A549 treated with CORT108297 at 1 μM for 4 hours (cell line): ENCODE measurements around the gene HM13. TPM values are rescaled to one million over a fixed set of nuclear protein-coding genes. Genes with fewer than 3 reads are reported as not detected.

Source experiments
- total RNA-seq: library from RNA; stranded (reverse); fragments of 200-300 nt; extraction: Qiagen RNA extraction; gene quantifications from 5 replicates; pipeline ENCODE4 v1.2.3, GENCODE V29; 2022

The HM13 gene, protein sequence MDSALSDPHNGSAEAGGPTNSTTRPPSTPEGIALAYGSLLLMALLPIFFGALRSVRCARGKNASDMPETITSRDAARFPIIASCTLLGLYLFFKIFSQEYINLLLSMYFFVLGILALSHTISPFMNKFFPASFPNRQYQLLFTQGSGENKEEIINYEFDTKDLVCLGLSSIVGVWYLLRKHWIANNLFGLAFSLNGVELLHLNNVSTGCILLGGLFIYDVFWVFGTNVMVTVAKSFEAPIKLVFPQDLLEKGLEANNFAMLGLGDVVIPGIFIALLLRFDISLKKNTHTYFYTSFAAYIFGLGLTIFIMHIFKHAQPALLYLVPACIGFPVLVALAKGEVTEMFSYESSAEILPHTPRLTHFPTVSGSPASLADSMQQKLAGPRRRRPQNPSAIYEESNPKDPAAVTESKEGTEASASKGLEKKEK
- 203 to 272 TPM (median 251 TPM) in 5 replicates for total RNA-seq

DNA sequence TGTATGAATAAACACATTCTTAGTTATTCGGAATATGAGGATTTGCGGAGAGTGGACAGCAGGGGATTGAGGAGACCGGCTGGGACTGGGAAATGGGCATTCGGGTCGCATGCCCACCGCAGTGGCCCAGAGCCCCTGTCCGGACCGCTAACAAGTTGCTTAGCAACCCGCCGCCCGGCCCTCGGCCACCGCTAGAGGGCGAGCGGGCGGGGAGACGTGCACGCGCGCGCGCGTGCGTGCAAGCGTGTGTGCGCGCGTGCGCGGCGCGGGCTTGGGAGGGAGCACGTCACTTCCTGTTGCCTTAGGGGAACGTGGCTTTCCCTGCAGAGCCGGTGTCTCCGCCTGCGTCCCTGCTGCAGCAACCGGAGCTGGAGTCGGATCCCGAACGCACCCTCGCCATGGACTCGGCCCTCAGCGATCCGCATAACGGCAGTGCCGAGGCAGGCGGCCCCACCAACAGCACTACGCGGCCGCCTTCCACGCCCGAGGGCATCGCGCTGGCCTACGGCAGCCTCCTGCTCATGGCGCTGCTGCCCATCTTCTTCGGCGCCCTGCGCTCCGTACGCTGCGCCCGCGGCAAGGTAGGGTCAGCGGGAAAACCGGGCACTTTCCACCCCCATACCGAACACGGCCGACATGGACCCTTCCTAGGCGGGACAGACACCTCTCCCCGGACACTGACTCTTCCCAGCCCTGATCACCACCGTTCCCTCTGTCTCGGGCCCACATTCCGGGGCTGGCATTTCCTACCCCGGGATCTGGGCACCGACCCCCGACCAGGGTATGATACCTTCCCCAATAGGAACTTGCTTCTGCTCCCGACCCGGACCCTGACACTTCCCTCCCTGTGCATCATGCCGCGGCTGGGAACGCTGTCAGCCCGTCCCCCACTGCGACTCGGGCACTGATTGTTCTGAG lies at the start of gene HM13:
HM13 (plus strand) TSS at position 289 of the 918 bp plus-strand sequence; CDS start at position 399, 110 bp downstream.

DNA sequence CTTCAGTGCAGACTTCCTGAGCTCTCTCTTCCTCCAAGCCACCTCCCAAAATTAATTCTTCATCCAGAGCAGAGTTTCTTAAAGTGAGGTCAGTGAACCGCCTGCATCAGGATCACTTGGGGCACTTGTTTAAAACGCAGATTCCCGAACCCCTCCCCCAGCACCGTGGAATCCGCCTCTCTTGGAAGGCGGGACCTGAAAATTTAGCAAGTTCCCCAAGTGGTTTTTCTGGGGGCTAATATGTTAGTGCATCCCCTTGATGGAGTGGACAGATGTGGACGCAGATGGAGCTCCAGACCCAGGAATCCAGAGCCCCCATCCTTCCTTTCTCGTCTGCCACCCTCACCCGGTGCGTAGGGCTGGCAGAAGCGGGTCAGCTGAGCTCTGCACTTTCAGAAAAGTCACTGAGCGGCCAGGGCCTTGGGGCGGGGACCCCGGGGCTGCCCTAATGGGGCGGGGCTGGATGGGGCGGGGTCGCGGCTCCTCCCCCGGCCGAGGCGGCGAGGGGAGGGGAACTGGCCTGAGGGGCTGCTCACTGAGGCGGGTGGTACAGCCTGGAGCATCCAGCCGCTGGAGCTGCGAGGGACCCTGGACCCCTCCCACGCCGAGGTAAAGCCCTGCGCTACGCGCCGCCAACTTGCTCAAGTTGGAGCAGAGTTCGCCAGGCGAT lies 39.3 kb upstream of the HM13 start, which contains the start of the genes DEFB124 and REM1:
DEFB124 (minus strand) TSS at position 370 of the 670 bp plus-strand sequence. CDS start 2,114 bp downstream, outside the sequence.
REM1 (plus strand) TSS at position 531 of the 670 bp plus-strand sequence. CDS start 1,158 bp downstream, outside the sequence.

DNA sequence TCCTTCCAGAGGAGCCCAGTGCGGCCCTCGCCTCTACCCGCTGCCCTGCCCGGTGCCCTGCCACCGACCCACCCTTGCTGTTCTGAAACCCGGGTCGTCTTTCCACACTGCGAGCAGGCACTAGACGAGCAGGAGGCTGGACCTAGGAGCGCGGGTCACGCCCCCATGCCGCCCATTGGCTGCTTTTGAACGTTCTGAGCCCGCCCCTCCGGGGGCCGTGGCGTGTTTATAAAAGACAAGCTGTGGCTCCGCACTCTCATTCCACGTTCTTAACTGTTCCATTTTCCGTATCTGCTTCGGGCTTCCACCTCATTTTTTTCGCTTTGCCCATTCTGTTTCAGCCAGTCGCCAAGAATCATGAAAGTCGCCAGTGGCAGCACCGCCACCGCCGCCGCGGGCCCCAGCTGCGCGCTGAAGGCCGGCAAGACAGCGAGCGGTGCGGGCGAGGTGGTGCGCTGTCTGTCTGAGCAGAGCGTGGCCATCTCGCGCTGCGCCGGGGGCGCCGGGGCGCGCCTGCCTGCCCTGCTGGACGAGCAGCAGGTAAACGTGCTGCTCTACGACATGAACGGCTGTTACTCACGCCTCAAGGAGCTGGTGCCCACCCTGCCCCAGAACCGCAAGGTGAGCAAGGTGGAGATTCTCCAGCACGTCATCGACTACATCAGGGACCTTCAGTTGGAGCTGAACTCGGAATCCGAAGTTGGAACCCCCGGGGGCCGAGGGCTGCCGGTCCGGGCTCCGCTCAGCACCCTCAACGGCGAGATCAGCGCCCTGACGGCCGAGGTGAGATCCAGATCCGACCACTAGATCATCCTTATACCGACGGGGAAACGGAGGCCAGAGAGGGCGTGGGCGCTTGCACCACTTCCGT lies 91.0 kb downstream of the HM13 start, which contains the start of gene ID1:
ID1 (plus strand) TSS at position 259 of the 871 bp plus-strand sequence; CDS start at position 358, 99 bp downstream.

Other genes with a start within 250 kb of the HM13 start
- not detected in 5 replicates for gene DEFB116, start 205.9 kb upstream of the HM13 start, total RNA-seq
- gene DEFB118, start 145.8 kb upstream of the HM13 start, total RNA-seq: not detected in 5 replicates
- not detected in 5 replicates for gene DEFB119, start 123.9 kb upstream of the HM13 start, total RNA-seq
- not detected in 5 replicates for gene DEFB121, start 108.2 kb upstream of the HM13 start, total RNA-seq
- not detected in 5 replicates for gene DEFB123, start 73.8 kb upstream of the HM13 start, total RNA-seq
- not detected in 5 replicates for gene DEFB124, start 39.3 kb upstream of the HM13 start, total RNA-seq
- 0.12 to 0.23 TPM (median 0.13 TPM) in 5 replicates for gene REM1, start 39.2 kb upstream of the HM13 start, total RNA-seq
- gene ID1, start 90.8 kb downstream of the HM13 start, total RNA-seq: 254 to 431 TPM (median 298 TPM) in 5 replicates
- gene COX4I2, start 123.5 kb downstream of the HM13 start, total RNA-seq: not detected in 5 replicates
- gene BCL2L1, start 208.4 kb downstream of the HM13 start, total RNA-seq: 192 to 204 TPM (median 200 TPM) in 5 replicates
- gene TPX2, start 224.8 kb downstream of the HM13 start, total RNA-seq: 98.2 to 128 TPM (median 104 TPM) in 5 replicates